Stimulated activated CD8-positive, alpha-beta memory T cell treated with anti-CD3 and anti-CD28 coated beads, Interleukin-15, amount 100 ng/mL, for 24 hours (primary cell): ENCODE results near the gene TRIM3.
"Not testable (repeated sequence)": the region's sequence is repeated elsewhere in the genome, so short reads cannot be mapped to it uniquely, and the experiment has no call there.

Experiments
- DNase-seq: peaks from one replicate; pipeline ENCODE4 v3.0.0-alpha.2; 2020; ENCODE audit warnings: low read depth

TRIM3 gene

DNA sequence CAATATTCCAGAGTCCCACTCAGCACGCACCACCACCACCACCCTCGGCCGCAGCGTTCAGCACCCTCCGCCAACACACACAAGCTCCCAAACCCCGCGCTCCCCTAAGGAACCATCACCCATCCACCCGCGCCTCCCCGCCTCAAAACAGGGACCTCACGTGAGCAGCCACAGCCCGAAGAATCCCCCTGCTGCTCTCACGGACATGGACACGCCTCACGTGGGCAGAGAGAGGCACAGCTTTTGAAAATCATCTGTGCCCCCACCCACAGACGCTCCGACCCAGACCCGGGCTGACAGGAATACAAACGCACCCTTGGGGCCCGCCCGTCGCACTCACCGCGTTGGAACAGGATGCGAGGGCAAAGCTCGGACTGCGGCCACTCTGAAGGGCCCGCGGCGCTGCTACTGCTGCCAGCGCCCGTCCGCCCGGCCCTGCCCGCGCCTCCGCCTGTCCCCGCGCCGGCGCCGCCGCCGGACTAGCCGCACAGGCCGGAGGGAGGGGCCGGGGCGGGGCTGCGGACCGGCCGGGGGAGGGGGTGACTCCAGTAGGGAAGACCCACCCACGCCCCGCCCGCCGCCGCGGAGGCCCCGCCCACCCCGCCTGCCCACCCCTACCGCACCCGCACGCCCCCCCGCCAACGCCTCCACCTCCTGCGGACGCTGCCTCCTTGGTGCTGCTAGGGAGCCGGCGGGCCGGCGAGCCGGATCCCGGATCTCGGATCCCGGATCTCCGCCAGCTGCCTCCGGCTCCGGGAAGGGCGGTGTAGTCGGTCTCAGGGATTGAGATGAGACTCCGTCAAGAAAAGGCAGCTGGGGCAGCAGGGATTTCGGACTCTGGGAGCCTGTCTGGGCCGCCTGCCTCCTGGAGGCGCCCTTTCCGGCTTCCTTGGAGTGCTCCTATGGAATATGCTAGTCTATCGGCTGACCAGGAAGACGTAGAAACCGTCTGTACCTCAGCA is at the start of gene TRIM3:
Gene TRIM3 (minus strand): TSS at position 491 of the 962 bp plus-strand sequence. CDS start 8,246 bp downstream, outside the sequence.
- DNase-seq, result peak; percentile 47

DNA sequence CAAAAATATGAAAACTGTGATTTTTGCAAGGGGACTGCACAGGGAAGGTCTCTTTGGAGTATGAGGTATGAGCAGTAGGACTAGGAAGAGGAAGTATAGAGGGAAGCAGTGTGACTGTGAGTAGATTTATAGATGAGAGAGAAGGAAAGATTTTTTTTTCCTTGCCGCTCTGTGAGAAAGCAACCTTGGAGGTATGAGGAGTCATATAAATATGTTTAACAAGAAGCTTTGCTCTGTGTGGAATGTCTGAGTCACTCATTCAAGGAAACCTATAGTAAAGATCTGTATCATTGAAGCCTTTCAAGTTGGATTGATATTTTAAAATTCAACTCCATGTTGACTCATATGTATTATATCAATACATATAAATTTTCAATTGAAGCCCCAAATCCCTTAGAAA is 49.5 kb upstream of the TRIM3 start:
- DNase-seq, result no peak

DNA sequence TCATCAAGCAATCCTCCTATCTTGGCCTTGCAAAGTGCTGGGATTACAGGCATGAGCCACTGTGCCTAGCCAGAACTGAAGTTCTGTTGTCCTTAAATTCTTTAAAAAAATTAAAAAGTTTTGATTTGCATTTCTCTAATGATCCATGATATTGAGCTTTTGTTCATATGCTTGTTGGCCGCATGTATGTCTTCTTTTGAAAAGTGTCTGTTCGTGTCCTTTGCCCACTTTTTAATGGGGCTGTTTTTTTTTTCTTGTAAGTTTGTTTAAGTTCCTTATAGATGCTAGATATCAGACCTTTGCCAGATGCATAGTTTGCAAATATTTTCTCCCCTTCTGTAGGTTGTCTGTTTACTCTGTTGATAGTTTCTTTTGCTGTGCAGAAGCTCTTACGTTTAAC is 48.2 kb upstream of the TRIM3 start:
- not testable (repeated sequence) for DNase-seq

DNA sequence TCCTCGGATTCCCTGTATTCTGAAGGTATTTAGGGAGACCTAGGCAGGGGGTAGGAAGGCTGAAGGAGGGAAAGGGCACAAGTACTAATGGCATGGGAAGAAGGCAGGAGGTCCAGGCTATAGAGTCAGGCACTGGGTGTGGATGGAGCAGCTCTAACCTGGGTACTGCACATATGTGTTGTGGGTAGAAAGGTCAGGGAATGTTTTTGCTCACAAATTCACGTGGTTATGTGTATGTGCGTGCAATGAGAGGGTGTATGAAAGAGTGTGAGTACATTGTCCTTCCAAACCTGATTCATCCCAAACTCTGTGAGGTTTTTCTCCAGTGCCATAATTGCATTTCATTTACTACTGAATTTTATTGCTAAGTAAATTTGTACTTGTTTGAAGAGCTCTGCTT is 46.5 kb upstream of the TRIM3 start:
- DNase-seq, result no peak

DNA sequence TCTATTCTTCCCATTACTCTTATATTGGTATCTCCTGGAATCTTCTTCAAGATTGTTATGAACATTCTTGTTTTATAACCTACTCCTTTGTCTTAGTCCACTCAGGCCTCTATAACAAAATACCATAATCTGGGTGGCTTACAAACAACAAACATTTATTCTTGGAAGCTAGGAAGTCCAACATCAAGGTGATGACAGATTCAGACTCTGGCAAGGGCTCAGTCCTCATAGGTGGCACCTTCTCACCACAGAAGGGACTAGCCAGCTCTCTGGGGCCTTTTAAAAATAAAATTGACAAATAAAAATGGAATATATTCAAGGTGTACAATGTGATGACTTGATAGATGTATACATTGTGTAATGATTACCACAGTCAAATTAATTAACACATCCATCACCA is 43.1 kb upstream of the TRIM3 start:
- DNase-seq, result no peak

DNA sequence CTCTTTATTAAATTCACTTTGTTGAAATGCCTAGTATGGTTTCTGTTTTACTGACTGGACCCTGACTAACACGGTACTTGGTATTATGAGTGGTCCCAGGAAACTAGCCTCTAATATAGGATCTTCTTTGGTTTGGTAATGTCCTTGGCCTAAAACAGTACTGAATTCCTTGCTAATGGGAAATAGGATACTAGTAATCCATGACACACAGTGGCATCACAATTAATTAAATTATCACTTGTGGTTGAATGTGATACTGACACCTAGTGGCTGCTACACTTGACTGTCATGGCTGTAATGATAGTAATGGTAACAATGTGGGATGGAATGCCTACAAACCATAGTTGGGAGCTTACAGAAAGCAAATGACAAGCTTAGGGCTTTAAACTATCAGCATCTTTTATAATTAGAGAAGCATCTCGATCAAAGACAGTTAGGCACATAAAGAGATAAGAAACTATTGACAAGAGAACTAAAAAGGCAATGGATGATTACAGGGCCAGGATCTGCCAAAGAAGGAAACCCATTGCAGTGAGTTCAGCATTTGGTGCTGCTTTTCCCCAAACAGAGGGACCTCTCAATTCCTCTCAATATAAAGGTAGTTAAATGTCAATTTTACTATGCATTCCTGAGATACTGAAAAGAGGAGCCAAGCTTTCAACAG is 32.0 kb upstream of the TRIM3 start:
- DNase-seq, result no peak

DNA sequence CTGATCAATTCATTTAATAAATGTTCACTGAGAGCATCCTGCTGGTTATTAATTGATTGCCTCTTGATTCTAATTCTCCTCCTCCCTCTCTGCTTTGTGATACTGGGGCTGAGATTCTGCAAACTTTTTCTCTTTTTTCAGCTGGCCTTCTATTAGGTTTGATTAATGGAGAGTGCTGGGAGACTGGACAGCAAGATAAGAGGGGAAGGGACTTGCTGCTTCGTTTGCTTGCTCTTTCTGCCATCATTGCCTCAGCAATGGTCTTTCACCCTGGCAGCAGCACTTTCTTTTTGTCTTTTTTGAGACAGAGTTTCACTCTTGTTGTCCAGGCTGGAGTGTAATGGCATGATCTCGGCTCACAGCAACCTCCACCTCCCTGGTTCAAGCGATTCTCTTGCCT is 30.4 kb upstream of the TRIM3 start:
- DNase-seq, result no peak

DNA sequence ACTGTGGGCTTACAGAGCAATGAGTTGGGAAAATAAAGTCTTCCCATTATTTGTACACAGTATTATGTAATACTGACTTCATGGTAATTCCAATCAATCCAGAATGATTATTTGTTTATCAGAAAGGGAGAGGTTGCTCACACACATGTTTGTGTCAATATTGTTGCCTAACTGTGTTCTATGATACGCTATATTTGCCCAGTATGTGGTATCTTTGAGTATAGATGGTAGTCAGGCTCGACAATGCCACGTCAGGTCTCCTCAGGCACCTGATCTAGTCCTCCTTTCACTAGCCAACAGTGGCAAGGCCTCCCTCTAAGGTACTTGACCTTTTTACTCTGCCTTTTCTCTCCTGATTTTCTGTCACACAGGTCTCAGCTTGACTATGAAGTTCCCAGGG is 28.6 kb upstream of the TRIM3 start:
- no peak for DNase-seq

DNA sequence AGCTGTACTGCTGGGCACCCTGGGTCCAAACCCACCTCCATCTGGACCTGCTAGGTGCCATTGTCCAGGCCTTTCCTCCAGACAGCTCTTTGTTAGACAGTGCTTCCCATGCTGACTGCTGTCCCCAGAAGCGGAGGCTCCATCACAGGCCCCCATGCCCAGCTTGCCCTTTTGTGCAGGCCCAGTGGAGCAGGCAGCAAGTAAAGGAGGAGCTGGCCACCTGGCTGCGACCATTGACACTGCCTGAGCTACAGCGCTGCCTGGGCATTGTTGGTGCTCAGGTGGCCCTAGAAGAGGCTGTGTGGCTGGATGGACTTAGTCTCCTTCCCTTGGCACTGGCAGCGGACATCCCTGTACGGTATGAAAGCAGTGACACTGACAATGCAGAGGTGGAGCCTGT is 24.8 kb upstream of the TRIM3 start:
- DNase-seq, result no peak

DNA sequence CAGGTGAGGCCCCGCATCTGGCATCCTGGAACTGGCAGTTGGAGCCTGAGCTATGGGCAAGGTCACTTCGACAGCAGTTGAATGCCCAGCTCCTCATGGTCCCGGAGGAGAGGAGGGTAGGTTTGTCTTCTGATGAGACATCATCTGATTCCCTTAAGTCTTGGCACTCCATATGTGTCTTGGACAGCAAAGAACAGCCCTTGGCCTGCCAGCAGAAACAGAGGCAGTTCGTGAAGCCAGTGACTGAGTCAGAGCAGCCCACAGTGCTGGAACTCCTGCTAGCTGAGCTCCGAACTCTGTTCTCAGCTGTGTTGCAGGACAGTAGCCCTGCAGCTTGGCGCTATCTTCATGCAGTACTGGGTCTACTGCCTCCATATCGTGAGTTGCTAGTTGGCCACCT is 24.4 kb upstream of the TRIM3 start:
- no peak for DNase-seq

DNA sequence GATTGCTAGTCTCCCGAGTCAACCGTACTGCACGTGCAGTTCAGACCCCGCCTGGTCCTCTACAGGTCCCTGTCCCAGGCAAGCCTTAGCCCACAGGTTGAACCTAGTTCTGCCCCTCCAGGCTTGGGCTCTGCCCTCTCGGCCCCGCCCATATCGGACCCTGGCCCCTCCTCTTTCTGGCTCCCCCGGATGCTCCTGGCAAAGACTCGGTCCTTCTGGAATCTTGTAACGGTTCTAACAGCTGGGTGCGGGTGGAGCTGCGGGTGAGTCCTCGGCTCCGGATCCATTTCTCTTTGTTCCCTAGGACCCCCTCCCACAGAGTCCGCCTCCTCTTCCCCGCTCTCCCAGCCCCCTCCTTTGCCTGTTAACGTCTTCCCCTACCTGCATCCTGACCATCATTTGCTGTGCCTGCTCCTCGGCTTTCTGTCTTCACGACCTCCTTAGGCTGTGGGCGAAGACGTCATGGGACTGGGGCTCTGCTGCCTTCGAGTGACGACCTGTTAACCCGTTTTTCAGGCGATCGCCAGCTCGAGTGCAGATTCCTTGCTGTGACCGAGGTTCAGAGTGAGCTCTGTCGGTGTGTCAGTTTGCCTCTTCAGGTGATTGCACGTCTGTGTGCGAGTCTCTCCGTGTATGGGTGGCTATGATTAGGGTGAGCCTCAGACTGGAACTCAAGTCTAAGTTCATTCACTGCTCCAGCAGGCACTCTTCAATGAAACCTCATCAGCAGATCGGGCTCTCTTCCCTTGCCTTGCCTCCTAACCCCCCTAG is 23.5 kb upstream of the TRIM3 start, which contains the start of gene DNHD1:
Gene DNHD1 (plus strand): TSS at position 212 of the 771 bp plus-strand sequence. CDS start 936 bp downstream, outside the sequence.
- DNase-seq, result no peak

DNA sequence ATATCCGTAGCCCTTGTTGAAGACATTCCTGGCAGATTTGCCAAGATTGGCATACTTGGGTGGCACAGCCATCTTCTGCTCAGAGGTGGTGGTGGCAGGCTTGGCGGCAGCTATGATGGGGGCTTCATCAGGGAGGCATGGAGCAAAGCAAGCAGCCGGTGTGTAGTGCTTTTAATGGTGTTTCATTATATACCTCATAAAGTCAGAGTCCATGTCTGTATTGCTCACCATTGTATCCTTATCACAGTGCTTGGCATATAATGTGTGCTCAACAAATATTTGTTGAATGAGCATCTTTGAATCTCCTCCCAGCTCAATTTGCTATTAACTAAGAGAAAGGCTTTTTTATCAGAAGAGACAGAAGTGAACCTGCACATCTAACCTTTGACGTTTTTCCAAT is 15.6 kb upstream of the TRIM3 start:
- DNase-seq, result no peak

DNA sequence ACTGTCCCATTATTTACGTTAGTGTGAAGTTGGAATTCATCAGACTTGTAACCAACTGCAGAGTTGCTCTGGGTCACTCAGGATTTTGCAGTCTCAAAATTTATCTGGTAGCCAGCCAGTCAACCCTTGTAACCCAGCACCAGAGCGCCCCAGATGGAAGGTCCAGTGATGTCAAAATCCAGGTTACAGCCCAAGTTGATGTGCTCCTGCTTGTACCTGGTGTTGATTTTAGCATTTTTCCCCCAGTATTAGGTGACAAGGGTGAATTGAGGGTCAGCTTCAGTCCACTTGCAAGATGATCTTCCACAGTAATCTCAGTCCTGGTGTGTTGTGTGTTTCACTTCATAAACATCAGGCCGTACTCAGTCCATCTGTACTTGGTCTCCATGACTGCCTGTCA is 15.1 kb upstream of the TRIM3 start:
- DNase-seq, result no peak

DNA sequence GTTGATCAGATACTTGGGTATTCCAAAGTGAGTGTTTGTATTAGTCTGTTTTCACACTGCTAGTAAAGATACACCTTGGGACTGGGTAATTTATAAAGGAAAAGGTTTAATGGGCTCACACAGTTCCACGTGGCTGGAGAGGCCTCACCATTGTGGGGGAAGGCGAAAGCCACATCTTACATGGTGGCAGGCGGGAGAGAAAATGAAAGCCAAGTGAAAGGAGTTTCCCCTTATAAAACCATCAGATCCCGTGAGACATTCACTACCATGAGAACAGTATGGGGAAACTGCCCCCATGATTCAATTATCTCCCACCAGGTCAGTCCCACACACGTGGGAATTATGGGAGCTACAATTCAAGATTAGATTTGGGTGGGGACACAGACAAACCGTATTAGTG is 14.6 kb upstream of the TRIM3 start:
- DNase-seq, result no peak

DNA sequence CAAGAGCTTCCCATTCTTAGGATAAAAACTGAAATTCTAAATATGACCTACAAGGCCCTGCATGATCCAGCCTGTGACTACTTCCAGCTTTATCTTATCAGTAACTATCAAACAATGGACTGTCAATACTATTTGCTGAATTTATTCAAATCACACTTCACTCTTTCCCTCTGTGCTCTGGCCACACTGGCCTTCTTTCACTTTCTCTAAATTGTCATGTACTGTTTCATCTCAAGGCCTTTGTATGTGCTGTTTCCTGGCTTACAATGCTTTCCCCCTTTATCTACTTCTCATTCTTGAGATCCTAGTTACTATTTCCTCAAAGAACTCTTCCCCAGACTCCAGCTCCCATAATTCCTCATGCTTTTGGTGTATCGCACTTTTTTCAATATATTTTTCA is 13.2 kb upstream of the TRIM3 start:
- DNase-seq, result no peak

DNA sequence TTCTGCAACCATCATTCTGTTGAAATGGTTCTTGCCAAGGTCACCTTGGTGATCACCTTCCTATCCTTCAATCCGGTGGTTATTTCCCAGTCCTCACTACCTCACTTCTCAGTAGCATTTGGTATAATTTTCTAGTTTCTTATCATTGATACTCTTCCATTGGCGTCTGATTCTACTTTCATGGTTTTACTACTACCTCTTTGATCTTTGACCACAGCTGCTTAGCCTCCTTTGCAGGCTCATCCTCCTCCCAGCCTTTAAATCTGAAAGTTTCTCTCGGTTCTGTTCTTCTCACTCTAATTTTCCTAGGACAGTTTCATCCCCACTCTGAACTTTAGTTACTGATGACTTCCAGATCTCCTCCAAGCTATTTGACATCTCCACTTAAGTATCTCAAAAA is 12.5 kb upstream of the TRIM3 start:
- no peak for DNase-seq

DNA sequence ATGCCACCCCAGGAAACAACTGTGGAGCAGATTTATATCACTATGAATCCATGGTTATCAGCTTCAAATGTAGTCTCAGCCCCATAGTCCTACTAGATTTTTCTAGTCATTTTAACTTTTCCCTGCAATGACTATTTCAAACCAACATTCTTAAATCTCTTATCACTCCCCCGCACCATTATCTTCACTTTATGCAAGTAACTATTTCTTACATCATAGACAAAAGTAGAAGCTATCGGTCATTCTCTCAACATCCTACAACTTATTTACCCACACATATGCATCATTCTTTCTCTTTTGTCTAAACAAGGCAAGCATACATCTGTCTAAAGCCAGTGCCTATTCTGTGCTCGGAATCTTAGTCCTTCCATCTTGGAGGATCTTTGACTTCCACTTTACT is 11.9 kb upstream of the TRIM3 start:
- no peak for DNase-seq

DNA sequence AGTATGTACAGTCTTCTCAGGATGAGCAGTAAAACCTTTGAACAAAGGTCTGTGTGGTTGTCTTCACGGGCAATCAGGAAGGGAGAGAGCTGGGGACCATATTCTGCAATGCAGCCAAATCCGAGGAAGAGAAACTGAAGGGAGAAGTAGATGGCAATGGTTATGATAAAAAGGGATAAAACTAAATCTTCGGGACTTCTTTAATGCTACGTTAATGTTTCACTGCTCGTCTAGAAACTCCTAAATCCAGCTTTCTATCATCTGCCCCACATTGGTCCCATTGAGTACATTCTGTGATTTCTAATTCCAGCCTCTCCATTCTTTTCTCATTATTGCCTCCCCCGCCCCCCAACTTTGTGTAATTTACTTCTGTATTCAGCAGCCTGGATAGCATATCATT is 9.3 kb upstream of the TRIM3 start:
- no peak for DNase-seq

DNA sequence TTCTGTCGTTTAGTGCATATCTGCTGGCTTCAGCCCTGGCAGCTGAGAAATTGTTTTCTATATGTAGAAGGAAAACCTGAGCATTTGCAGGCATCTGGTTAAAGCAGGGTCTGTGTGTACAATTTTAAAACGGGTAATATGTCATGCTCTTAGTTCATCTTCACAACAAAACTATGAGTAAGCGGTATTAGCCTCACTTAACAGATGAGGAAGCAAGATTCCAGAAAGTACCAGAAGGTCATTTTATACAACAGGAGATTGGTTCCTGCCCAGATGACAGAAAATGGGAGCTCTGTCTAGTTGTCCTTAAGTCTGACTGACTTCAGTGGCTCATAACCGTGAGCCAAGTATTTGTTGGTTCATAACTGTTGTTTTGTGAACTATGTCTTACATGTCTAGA is 8.7 kb upstream of the TRIM3 start:
- no peak for DNase-seq

DNA sequence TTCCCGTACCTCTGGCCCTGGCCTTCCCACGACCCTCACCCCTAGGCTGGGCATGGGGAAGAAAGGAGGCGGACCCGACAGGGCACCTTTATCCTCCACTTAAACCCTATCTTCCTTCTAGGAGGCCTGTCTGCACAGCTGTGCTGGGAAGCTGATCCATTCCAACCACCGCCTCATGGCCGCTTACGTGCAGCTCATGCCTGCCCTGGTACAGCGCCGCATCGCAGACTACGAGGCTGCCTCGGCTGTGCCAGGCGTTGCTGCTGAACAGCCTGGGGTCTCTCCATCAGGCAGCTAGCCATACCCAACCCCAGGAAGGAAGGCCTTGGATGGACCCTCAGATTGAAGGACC is 8.2 kb upstream of the TRIM3 start:
- no peak for DNase-seq

DNA sequence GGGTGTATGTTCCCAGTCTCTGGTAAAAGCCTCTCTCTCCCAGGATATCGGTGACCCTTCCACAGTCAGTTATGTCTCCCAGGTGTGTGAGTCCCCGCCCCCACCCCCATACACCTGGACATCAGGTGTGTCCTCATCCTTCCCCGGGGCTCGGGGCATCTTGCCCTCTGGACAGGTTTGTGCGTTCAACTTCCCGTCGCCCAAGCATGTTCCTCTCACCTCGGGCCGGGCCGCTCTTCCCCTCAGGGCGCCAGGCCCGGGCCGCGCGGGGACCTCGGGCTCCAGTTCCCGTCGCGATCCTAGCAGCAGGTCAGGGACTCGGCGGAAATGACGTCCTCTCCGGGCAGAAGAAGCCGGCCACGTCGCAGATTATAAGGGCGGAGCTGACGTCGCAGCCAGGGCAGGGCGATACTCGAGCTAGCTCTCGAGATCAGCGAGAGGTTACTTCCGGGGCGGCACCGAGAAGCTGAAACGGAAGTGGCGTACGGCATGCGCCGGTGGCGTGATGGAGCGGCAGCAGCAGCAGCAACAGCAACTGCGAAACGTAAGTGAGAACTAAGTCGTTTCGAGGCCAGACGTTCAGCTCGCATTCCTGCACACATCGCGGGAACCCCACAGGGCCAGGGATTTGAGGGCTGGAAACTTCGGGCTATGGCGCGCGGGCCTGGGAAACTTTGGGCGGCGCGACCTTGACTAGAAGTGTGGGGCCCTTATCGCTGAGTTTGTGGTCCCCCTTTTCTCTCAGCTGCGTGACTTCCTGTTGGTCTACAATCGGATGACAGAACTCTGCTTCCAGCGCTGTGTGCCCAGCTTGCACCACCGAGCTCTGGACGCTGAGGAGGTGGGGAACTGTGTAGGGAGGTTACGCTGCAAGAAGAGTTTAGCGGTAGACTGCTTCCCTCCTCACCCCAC is 7.5 kb upstream of the TRIM3 start, which contains the start of the genes ARFIP2 and TIMM10B:
Gene ARFIP2 (minus strand): TSS at position 320 of the 912 bp plus-strand sequence. CDS start 910 bp downstream, outside the sequence.
Gene TIMM10B (plus strand): TSS at position 490 of the 912 bp plus-strand sequence. CDS start 16 bp downstream, at position 506.
- DNase-seq, result peak; percentile 89
